Measurements from ENCODE around the gene INHBC.

The INHBC gene

DNA sequence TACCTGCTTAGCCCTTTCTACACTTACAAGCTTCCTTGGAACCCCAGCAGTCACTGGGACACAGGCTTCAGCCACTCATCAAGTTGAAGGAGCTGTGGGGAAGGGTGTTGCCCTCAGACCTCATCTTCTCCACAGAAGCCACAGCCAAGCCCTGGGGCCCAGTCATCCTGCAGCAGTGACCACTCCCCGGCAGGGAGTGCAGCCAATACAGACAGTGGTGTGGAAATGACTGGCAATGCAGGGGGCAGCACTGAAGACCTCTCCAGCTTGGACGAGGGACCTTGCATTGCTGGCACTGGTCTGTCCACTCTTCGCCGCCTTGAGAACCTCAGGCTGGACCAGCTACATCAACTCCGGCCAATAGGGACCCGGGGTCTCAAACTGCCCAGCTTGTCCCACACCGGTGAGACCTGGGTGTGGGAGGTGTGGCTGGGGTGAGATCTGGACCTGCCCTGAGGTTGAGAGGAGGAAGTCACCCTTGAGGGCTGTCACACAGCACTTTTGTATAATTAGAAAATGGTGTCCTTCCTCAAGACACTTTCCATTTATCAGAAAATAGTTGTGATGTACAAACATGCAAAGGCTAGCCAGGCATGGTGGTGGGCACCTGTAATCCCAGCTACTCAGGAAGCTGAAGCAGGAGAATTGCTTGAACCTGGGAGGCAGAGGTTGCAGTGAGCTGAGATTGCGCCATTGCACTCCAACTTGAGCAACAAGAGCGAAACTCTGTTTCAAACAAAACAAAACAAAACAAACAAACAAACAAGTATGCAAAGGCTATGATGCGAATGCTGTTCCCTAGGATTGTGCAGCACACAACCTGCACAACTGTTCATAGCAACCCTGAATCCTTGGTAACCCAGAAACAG lies 34.9 kb downstream of the INHBC start:
- DNase-seq (ENCODE audit: low spot score) = no peak

DNA sequence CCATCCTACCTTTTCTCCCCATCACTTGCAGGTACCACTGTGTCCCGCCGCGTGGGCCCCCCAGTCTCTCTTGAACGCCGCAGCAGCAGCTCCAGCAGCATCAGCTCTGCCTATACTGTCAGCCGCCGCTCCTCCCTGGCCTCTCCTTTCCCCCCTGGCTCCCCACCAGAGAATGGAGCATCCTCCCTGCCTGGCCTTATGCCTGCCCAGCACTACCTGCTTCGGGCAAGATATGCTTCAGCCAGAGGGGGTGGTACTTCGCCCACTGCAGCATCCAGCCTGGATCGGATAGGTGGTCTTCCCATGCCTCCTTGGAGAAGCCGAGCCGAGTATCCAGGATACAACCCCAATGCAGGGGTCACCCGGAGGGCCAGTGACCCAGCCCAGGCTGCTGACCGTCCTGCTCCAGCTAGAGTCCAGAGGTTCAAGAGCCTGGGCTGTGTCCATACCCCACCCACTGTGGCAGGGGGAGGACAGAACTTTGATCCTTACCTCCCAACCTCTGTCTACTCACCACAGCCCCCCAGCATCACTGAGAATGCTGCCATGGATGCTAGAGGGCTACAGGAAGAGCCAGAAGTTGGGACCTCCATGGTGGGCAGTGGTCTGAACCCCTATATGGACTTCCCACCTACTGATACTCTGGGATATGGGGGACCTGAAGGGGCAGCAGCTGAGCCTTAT lies 35.8 kb downstream of the INHBC start:
- no peak for DNase-seq (ENCODE audit: low spot score)

DNA sequence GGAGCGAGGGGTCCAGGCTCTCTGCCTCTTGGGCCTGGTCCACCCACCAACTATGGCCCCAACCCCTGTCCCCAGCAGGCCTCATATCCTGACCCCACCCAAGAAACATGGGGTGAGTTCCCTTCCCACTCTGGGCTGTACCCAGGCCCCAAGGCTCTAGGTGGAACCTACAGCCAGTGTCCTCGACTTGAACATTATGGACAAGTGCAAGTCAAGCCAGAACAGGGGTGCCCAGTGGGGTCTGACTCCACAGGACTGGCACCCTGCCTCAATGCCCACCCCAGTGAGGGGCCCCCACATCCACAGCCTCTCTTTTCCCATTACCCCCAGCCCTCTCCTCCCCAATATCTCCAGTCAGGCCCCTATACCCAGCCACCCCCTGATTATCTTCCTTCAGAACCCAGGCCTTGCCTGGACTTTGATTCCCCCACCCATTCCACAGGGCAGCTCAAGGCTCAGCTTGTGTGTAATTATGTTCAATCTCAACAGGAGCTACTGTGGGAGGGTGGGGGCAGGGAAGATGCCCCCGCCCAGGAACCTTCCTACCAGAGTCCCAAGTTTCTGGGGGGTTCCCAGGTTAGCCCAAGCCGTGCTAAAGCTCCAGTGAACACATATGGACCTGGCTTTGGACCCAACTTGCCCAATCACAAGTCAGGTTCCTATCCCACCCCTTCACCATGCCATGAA lies 36.5 kb downstream of the INHBC start:
- DNase-seq (ENCODE audit: low spot score) = no peak

DNA sequence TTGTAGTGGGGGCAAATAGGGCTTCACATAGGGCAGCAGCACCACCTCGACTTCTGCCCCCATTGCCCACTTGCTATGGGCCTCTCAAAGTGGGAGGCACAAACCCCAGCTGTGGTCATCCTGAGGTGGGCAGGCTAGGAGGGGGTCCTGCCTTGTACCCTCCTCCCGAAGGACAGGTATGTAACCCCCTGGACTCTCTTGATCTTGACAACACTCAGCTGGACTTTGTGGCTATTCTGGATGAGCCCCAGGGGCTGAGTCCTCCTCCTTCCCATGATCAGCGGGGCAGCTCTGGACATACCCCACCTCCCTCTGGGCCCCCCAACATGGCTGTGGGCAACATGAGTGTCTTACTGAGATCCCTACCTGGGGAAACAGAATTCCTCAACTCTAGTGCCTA lies 37.1 kb downstream of the INHBC start:
- DNase-seq (ENCODE audit: low spot score) = no peak

DNA sequence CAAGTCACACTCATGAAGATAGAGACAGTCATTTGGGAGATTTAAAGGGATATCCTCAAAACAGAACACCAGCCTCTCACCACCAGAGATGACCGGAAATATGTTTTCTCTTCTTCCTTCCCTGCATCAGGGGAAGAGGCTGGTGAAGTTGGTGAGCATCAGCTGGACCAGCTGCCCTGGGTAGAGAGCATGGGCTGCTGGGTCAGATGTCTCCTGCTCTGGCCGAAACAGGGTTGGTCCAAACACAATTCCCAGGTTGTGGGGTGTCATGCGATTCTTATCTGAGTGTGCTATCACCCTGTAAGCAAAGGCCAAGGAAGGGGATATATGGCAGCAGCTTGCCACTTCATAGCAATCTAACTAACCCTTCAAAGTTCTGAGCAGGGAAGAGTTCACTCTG lies 37.8 kb downstream of the INHBC start:
- DNase-seq (ENCODE audit: low spot score) = no peak

DNA sequence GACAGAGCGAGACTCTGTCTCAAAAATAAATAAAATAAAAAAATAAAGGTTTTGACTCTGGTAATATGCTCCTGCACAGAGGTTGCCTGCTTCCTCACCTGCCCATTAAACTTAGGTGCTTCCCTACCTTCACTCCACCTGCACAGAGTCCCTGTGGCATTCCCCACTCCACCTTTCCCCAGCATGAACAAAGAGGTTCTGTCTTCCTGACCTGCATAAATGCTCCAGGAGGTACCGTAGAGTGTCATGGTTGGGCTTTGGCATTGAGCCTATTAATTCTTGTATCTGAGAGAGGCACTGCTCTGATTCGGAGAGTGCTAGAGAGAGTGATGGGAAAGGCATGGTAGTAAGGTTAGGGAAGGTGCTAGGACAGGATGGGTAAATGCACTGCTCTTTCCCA lies 38.8 kb downstream of the INHBC start:
- no peak for DNase-seq (ENCODE audit: low spot score)

DNA sequence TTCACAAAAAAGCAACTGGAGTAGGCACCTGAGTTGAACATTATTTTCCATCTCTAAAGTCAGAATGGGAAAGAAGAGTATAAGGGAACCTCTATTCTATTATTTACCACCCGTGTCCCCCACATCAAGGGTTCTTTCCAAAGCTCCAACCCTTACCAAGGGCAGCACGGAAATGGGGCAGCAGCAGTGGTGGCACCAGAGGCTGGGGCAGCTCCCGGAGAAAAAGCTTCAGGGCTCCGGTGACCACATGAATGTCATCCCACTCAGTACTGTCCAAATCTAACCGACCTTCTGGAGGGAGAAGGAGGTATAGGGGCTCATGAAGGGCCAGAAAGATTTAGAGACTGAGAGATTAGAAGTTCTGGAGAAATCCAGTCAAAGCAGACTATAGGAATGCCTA lies 39.3 kb downstream of the INHBC start:
- DNase-seq (ENCODE audit: low spot score) = no peak

DNA sequence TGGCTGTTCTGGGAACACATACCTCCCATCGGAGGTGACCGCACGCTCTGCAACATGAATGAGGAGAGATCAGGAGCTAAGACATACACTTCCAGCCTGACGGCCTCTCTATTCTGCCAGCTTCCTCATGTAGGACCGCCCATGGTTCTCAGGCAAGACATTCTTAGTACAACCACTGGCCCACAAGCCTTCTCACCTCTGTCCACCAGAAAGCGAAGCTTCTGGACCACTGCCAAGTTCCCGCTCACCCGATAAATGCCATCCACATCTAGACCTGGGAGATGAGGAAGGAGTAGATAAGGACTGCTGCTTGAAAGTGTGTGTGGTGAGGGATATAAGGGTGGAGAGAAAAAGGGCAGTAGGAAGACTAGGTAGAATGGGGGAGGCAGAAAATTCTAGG lies 39.8 kb downstream of the INHBC start:
- no peak for DNase-seq (ENCODE audit: low spot score)

DNA sequence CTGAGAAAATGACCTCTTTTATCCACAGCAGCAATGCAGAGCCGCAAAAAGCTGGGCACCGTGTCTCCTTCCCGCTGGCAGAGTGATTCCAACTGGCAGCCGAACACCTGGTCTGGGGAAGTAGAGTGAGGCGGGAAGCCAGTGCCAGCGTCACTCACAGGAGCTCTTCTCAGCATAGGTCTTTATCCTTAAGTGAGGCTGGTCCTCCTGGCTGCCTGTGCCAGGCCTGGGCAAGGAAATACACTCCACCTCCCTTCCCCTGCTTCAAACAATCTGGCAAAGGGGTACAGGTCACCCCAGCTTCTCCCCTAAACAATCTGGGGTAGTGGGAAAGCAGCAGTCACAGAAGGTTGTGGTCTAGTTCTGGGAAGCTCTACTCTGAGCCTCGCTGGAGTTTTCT lies 40.3 kb downstream of the INHBC start:
- peak; percentile 84 for DNase-seq (ENCODE audit: low spot score)

DNA sequence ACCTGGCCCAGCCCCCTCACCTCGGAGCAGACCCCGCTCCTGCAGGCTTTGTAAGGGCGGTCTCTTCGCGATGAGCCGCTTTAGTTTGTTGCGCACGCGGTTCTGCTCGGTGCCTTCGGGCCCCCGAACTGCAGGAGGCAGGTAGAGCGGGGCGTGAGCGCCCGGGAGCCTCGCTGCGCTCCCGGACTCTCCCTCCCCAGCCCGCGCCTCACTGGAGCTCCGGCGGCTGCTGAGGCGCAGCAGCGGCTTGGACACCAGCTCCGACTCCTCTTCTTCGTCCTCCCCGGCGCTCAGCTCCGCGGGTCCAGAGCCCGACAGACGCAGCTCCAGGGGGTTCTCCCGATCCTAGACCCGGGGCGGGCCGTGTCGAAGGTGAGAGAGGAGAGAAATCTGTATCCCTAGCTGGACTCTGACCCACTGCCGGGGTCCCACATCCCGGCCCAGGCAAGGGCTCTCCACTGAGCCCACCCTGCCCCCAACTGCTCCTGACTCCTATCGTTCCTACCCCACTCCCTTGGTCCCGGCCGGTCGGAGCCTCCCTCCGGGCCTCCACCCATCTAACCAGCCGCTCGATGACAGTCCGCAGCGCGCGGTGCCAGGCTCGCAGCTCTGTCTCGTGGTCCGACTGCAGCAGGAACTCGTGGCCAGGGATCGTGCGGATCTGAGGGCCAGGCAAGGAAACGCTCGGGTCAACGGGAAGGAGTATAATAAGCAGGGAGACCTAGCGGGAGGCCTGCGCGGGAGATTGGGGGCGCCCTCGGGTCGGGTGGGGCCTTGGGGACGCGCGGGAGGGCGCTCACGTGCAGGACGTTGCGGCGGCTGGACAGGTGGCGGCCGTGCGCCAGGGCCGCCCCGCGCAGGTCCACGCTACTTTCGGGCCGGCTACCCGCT lies 40.9 kb downstream of the INHBC start:
- DNase-seq (ENCODE audit: low spot score) = no peak

DNA sequence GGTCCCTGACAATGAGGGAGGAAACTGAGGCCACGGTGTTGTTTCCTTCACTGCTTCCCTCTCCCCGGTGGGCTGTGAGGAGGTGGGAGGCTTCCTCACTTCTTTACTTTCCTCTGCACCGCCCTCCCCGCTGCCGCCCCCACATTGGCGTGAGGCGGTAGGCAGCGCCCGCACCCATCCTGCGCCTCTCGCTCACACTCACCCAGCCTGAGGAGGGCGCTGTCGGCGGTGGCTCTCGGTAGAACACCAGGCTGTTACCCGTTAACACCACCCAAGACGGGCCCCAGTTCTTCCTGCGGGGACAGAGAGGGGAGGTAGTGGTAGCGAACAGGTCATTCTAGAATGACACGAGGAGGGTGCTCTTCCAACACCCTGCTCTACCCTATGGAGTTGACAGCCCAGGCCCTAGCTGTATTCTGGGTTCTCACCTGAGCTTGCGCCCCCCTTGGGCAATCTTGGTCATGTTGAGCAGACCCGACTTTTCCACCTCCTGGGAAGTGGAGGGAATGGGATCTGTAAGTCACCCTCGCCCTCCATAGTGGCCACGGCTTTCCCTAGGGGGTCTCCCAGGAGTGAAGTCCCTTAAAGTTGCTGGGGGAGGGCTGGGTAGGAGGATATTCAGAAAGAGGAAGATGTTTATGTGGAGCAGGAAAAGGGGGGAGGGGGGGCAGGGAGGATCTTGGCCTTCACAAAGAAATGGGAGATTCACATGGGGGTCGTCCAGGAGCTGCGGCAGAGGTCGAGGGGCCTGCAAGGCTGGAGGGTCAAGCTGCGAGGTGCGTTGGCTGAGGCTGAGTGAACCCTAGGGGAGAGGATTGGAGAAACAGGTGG lies 41.8 kb downstream of the INHBC start:
- no peak for DNase-seq (ENCODE audit: low spot score)

DNA sequence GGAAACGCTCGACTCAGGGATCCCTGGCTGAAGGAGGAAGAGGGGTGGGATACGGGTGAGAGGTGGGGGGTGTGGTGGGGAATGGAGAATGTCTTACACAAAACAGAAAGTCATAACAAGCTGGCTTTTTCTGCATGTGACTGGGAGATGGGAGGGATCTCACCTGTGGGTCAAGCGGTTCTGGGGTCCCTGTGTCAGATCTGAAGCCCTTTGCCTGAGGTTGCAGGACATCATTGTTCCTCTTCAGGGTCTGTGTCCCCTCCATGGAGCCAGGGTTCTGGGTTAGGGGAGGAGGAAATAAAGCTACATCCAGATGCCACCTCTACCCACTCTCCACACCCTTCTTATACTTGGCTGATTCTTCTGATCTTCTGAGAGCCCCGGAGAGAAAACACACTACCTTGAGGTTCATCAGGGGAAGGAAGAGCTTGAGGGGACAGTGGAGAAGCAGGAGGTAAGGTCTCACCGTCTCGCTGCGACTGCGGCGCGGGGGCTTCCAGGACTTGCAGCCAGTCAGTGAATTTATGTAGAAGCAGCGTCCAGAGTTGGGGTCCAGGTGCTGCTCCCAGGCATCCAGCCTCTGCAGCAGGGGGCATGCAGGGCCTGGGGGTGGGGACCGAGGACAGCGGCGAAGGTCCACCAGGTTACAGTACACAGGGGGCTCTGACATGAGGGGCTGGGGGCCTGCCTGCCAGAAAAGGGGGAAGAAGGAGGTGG lies 42.6 kb downstream of the INHBC start:
- DNase-seq (ENCODE audit: low spot score) = no peak

DNA sequence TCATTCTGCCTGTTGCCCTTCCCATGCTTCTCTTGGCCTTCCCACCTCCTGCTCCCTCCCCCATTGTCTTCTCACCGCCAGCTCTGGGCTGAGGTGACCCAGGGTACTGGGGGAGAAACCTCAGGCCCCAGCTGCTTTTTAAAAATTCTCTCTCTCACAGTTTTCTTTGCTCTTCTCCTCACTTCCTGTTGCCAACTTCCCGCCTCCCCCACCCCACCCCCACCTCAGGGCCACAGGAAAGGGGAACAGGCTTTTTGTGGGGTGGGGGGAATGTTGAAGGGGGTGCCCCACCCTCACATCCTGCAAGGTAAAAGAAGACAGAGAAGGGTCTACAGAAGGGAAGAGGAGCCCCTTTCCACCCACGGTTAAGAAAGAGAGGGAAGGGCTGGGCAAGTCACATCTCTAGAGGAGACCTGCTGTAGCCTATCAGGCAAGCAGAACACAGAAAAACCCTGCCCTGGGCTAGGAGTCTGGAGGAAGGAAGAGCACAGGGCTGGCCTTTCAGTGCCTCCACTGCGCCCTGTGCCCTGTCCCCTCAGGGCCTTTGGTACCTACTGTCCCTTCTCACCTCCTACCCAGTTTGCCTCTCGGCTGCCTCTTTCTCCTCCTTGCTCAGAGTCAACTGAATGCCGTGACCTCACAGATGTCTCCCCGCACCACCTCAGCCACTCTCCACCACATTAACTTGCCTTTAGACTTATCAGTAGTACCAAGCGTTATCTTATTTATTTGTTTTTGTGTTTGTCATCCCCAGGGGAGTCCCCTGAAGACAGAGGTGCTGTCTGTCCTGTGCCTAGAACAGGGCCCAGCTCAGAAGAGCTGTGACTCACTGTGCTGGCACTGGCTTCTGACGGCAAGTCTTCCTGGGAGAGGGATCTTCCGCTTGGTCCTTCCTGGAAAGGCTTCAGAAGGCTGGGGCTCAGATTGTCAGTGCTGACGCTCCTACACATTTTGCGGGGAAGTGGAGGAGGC lies 43.4 kb downstream of the INHBC start:
- DNase-seq (ENCODE audit: low spot score) = no peak

DNA sequence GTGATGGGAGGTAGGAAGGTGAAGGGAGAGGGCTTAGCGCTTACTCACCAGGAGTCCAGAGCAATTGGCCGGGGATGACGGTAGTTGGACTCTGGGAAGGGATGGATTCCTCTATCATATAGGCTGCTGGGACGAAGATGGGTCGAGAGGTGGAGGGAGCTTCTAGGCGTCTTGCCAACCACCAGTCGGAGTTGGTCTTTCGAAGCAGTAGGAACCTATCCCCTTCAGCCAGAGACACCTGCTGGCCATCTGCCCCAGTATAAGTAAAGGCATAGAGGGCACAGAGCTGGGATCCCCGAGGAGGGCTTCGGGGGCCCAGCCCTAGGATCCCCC lies 44.4 kb downstream of the INHBC start:
- DNase-seq (ENCODE audit: low spot score) = no peak

DNA sequence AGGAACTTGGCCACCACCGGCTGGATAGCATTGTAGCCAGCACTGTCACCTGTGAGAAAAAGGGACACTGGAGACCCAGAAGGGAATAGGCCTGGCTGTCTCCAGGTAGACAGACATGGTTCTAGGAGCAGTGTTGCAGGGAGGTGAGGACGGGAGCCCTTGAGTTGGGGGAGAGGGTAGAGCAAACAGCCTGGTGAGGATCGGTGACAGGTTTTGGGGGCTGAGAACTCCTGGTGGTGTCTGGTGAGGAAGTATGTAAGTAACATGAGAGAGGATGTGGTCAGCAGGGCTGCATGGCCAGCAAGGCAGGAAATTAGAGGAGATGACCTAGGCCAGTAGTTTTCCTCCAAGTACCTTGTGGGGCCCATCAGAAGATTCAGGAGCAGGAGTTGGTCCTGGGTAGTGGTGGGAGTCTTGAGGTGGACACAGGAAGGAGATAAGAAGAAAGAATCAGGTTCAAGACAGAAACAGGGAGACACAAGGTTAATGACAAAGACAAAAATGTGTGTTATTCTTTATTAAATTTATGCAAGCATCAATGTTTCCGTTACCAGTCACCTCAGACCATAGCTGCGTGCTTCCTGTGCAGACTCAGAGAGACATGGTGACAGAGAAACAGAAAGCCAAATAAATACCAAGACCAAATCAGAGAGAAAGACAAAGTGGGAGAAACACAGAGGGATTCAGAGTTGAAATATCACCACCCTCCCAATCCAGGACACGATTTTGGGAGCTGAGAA lies 45.0 kb downstream of the INHBC start, which contains the start of gene ARHGAP9:
Gene ARHGAP9 (minus strand): TSS at position 491 of the 740 bp plus-strand sequence. CDS start 460 bp downstream, at position 31.
- DNase-seq (ENCODE audit: low spot score) = no peak

DNA sequence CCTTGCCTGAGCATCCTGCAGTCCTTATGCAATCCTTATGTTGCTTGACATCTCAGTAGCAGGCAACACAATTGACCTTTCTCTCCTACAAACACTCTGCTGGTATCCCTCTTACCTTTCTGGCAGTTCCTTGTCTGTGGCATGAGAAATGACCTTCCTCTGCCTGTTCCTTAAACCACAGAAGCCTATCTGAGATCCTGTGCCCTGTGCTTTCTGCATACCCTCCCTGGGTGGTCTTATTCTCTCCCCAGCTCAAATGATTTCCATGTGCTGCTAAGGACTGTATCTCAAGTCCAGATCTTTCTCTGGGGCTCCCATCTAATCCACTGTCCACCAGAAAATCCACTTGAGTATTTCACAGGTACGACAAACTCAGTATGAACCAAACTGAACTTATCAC lies 47.1 kb downstream of the INHBC start:
- DNase-seq (ENCODE audit: low spot score) = no peak

DNA sequence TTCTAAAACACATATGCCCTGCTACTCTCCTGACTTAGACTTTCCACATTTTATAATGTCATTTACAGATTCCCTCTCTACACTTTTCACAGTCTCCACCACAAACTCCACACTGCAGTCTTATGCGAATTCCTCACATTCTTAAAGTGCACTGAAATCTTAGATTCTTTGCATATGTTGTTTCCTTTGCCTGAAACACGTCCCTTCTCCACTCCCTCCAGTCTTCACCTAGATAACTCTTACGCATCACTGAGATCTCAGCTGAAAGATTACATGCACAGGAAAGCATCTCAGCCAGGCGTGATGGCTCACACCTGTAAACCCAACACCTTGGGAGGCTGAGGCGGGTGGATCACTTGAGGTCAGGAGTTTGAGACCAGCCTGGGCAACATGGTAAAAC lies 48.9 kb downstream of the INHBC start:
- no peak for DNase-seq (ENCODE audit: low spot score)

DNA sequence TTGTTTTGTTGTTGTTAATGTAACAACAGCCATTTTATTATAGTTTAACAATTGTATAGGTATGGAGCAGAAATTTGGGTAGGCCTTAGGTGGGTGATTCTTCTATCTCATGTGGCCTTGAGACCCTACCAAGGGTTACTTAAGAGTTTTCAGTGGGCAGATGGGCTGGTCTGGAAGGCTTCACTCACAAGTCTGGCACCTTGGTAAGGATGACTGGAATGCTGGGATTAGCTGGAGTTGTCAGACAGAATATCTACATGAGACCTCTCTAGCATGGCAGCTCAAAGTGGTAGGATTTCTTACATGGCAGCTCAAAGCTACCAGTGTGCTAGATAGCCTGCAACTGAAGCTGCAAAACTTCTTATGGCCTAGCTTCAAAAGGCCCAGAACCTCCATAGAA lies 51.1 kb downstream of the INHBC start:
- no peak for DNase-seq (ENCODE audit: low spot score)

Data from cerebellar cortex (tissue), 1 donor.